Anterior cingulate cortex (tissue), 58 donors: ENCODE results near the gene TGM5.
A peak's percentile ranks its signal among the peaks of the same experiment; 100 is the strongest.
"Not testable (repeated sequence)": the region's sequence is repeated elsewhere in the genome, so short reads cannot be mapped to it uniquely, and the experiment has no call there.

Source experiments
- DNase-seq, 58 donors: peaks; one replicate each; lab custom pipeline; 2025; lab: John Stamatoyannopoulos, UW

Gene TGM5

GRCh38 chr15:43249699-43250203 is 17.0 kb downstream of the TGM5 start:
- DNase-seq = no peak

- no peak for DNase-seq
Measured at GRCh38 chr15:43249236-43249635, 17.5 kb downstream of the TGM5 start.

- DNase-seq = no peak
Measured at GRCh38 chr15:43246261-43246774, 20.4 kb downstream of the TGM5 start.

GRCh38 chr15:43244092-43244491 is 22.6 kb downstream of the TGM5 start:
- DNase-seq = no peak

- no peak for DNase-seq
Measured at GRCh38 chr15:43243020-43243645, 23.6 kb downstream of the TGM5 start.

- DNase-seq = no peak
Measured at GRCh38 chr15:43242616-43243015, 24.1 kb downstream of the TGM5 start.

- DNase-seq = peak in 19 of 58 donors; percentile 3 to 64 (median 21)
Measured at GRCh38 chr15:43241100-43241499, 25.6 kb downstream of the TGM5 start.

- DNase-seq = no peak
Measured at GRCh38 chr15:43239732-43240491, 26.8 kb downstream of the TGM5 start.

GRCh38 chr15:43238671-43239131 is 28.0 kb downstream of the TGM5 start:
- DNase-seq = no peak

GRCh38 chr15:43237842-43238470 is 28.8 kb downstream of the TGM5 start:
- DNase-seq = no peak

- no peak for DNase-seq
Measured at GRCh38 chr15:43235536-43235935, 31.2 kb downstream of the TGM5 start.

- DNase-seq = no peak
Measured at GRCh38 chr15:43232289-43232874, 34.3 kb downstream of the TGM5 start.

GRCh38 chr15:43230640-43231115 is 36.0 kb downstream of the TGM5 start:
- DNase-seq = no peak

GRCh38 chr15:43229977-43230376 is 36.8 kb downstream of the TGM5 start:
- DNase-seq = peak in 38 of 58 donors; percentile 3 to 78 (median 29)

GRCh38 chr15:43226436-43227305 is 40.1 kb downstream of the TGM5 start:
- no peak for DNase-seq

- DNase-seq = not testable (repeated sequence)
Measured at GRCh38 chr15:43225950-43226255, 40.8 kb downstream of the TGM5 start.

- peak in 15 of 58 donors; percentile 1 to 45 (median 12) for DNase-seq
Measured at GRCh38 chr15:43225201-43225949, 41.4 kb downstream of the TGM5 start.

- DNase-seq = no peak
Measured at GRCh38 chr15:43221422-43221821, 45.3 kb downstream of the TGM5 start.

GRCh38 chr15:43220991-43221403 is 45.7 kb downstream of the TGM5 start, which contains the start of gene EPB42:
Gene EPB42, minus strand, starts transcription at chr15:43221018. Its CDS starts 193 bp downstream, at chr15:43220825.
- DNase-seq = no peak
